Osteocyte (in vitro differentiated cells): Measurements from ENCODE around the gene SPDYE4. TPM values are rescaled to one million over a fixed set of nuclear protein-coding genes. Genes with fewer than 3 reads are reported as not detected.
A peak's percentile ranks its signal among the peaks of the same experiment; 100 is the strongest.
"Not testable (repeated sequence)": the region's sequence is repeated elsewhere in the genome, so short reads cannot be mapped to it uniquely, and the experiment has no call there.

Source experiments
- DNase-seq: peaks from one replicate; pipeline ENCODE4 v3.0.0; 2021; ENCODE audit warnings: mixed read lengths; ENCODE audit not compliant: unreplicated experiment; ENCODE audit errors: extremely low spot score
- H3K27ac Mint-ChIP-seq: one replicate; pipeline ENCODE4 v1.8.0; 2021; ENCODE audit warnings: mild to moderate bottlenecking, mixed read lengths; ENCODE audit not compliant: unreplicated experiment
- H3K27me3 Mint-ChIP-seq: one replicate; pipeline ENCODE4 v1.8.0; 2021; ENCODE audit warnings: mixed read lengths; ENCODE audit not compliant: unreplicated experiment
- H3K36me3 Mint-ChIP-seq: one replicate; pipeline ENCODE4 v1.8.0; 2021; ENCODE audit warnings: mixed read lengths; ENCODE audit not compliant: unreplicated experiment
- H3K4me1 Mint-ChIP-seq: one replicate; pipeline ENCODE4 v1.8.0; 2021; ENCODE audit warnings: mixed read lengths; ENCODE audit not compliant: unreplicated experiment
- H3K4me3 Mint-ChIP-seq: one replicate; pipeline ENCODE4 v1.8.0; 2021; ENCODE audit warnings: mild to moderate bottlenecking, moderate library complexity, mixed read lengths; ENCODE audit not compliant: unreplicated experiment
- H3K9me3 Mint-ChIP-seq: one replicate; pipeline ENCODE4 v1.8.0; 2021; ENCODE audit warnings: mixed read lengths; ENCODE audit not compliant: unreplicated experiment
- CTCF ChIP-seq: fragments of 200-600 bp; sonication (generic); IDR thresholded peaks from 2 replicates; pipeline ENCODE4 v1.5.0; 2021; ENCODE audit warnings: antibody characterized with exemption, mild to moderate bottlenecking, moderate library complexity
- long read RNA-seq: library from polyadenylated mRNA; unstranded; transcript quantifications from one replicate; pipeline ENCODE4 v2.0.0, GENCODE V29; 2021
- total RNA-seq: library from RNA; stranded (reverse); gene quantifications from 2 replicates; pipeline ENCODE4 v1.2.1, GENCODE V29; 2021

The SPDYE4 gene, protein sequence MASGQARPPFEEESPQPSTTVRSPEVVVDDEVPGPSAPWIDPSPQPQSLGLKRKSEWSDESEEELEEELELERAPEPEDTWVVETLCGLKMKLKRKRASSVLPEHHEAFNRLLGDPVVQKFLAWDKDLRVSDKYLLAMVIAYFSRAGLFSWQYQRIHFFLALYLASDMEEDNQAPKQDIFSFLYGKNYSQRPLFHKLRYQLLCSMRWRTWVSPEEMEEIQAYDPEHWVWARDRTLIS
- total RNA-seq: not detected in 2 replicates
- long read RNA-seq: 0 reads

DNA sequence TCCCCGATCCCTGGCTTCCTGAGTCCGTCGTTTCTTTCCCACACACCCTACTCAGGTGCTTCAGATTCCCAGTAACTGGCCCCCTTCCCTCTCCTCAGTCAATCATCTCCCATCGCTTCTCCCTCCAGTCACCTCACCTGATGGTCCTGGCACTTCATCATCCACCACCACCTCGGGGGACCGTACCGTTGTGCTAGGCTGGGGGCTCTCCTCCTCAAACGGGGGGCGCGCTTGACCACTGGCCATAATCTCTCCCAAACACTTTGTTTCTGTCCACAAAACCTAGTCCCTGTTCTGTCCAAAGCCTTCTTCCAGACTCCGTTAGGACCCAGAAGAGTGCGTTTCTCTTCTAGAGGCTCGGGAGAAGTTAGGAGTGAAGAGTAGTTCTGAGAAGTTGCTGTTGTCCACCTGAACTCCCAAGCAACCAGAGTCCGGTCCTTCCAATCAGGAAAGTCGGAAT is at the start of gene SPDYE4:
TSS of gene SPDYE4 (minus strand) at position 410 of the 460 bp plus-strand sequence. CDS start at position 246, 164 bp downstream.
- TF ChIP-seq CTCF: no peak
- DNase-seq: peak; percentile 83
- Mint-ChIP-seq H3K4me3 (no peak within 1 kb of the TSS), H3K36me3 (no peaks in the 10 kb centered on the region), H3K4me1 (no peaks in the 10 kb centered on the region), H3K9me3 (no peaks in the 10 kb centered on the region), H3K27ac (no peak within 1 kb of the TSS), H3K27me3 (peaks cover 63% of the 10 kb centered on the region)

GRCh38 chr17:8806926-8807550 is 48.7 kb upstream of the SPDYE4 start:
- H3K4me1 Mint-ChIP-seq: peaks cover 4% of the 10 kb centered on the region
- DNase-seq: peak; percentile 48
- H3K4me3 Mint-ChIP-seq: no peak overlapping the region
- H3K27me3 Mint-ChIP-seq: peaks cover 27% of the 10 kb centered on the region
- H3K9me3 Mint-ChIP-seq: peaks cover 18% of the 10 kb centered on the region
- no peak for TF ChIP-seq CTCF
- no peak overlapping the region for H3K27ac Mint-ChIP-seq
- H3K36me3 Mint-ChIP-seq: no peaks in the 10 kb centered on the region

DNA sequence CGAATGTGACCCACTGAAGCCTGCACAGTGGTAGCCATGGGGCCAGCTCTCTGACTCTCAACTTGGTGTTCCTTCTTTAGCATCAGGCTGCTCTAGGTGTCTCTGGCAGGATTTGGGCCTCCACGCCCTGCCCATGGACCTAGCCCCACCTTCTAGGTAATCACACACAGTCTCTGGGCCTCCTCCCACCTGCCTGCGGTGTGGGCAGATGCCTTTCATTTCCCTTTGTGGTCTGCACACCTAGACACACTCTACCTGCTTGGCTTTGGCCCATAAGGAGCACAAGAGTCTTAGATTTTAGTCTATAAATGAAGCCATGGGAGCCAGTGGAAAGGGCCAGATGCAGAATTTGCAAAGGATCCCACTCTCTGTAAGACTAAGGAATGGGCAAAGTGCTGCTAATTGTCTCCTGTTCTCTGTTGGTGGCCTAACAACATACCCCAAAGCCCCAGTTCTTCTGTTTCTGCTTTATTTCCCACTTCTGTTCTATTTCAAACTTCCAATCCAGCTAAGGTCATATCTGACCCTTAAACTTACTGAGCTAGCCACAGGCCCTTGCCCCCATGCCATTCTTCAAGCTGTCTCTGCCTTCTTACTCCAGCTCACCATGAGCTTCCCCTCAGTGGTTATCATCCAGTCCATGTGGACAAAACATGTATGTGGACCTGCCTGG is 48.0 kb upstream of the SPDYE4 start:
- Mint-ChIP-seq H3K27ac (no peak overlapping the region), H3K27me3 (peaks cover 21% of the 10 kb centered on the region), H3K9me3 (peaks cover 11% of the 10 kb centered on the region), H3K4me1 (peaks cover 4% of the 10 kb centered on the region), H3K36me3 (no peaks in the 10 kb centered on the region), H3K4me3 (no peak overlapping the region)
- no peak for TF ChIP-seq CTCF
- peak; percentile 60 for DNase-seq

GRCh38 chr17:8805396-8805795 is 47.0 kb upstream of the SPDYE4 start:
- not testable (repeated sequence) for H3K27ac Mint-ChIP-seq
- H3K27me3 Mint-ChIP-seq: peaks cover 20% of the 10 kb centered on the region

GRCh38 chr17:8803531-8804420 is 45.4 kb upstream of the SPDYE4 start:
- H3K27ac Mint-ChIP-seq: no peak overlapping the region
- TF ChIP-seq CTCF: no peak
- H3K9me3 Mint-ChIP-seq: no peaks in the 10 kb centered on the region

More at GRCh38 chr17:8805396-8805795, 47.0 kb upstream of the SPDYE4 start:
- H3K4me3 Mint-ChIP-seq, H3K36me3 Mint-ChIP-seq, H3K4me1 Mint-ChIP-seq, H3K9me3 Mint-ChIP-seq: not testable (repeated sequence)
- DNase-seq: peak; percentile 70

More at GRCh38 chr17:8803531-8804420, 45.4 kb upstream of the SPDYE4 start:
- peak; percentile 75 for DNase-seq
- H3K4me3 Mint-ChIP-seq: no peak overlapping the region
- peaks cover 15% of the 10 kb centered on the region for H3K27me3 Mint-ChIP-seq
- peaks cover 9% of the 10 kb centered on the region for H3K4me1 Mint-ChIP-seq
- H3K36me3 Mint-ChIP-seq: no peaks in the 10 kb centered on the region
